Muscle of leg (tissue), 11 donors: ENCODE results near the gene EDA. TPM values are rescaled to one million over a fixed set of nuclear protein-coding genes. Genes with fewer than 3 reads are reported as not detected.

ENCODE experiments used
- DNase-seq: peaks from one replicate; pipeline ENCODE4 v3.0.0; 2013
- H3K27ac ChIP-seq: one replicate; pipeline ENCODE4 v1.5.1; 2013; ENCODE audit warnings: mild to moderate bottlenecking, low read length, control low read depth
- H3K27me3 ChIP-seq: one replicate; pipeline ENCODE4 v1.6.1; 2013; ENCODE audit warnings: low read length; ENCODE audit not compliant: control insufficient read depth, insufficient read depth
- H3K36me3 ChIP-seq: one replicate; pipeline ENCODE4 v1.6.1; 2013; ENCODE audit warnings: low read length; ENCODE audit not compliant: control insufficient read depth, insufficient read depth
- H3K4me1 ChIP-seq: one replicate; pipeline ENCODE4 v1.6.1; 2013; ENCODE audit warnings: low read length; ENCODE audit not compliant: control insufficient read depth, insufficient read depth
- H3K4me3 ChIP-seq: one replicate; pipeline ENCODE4 v1.5.1; 2013; ENCODE audit warnings: low read length, control low read depth
- H3K9me3 ChIP-seq: replicated peaks from 2 replicates; pipeline ENCODE4 v1.6.1; 2013; ENCODE audit warnings: low read depth, low read length; ENCODE audit not compliant: control insufficient read depth
- WGBS: methylation state at CpG from one replicate; pipeline ENCODE4 v1.1.5; 2013; ENCODE audit warnings: missing lambda C conversion rate; ENCODE audit not compliant: insufficient coverage; 5-methylcytosine and 5-hydroxymethylcytosine counted together
- polyA plus RNA-seq, 8 donors: library from polyadenylated mRNA; unstranded; fragments of 120-200 nt; gene quantifications; one replicate each; pipeline versions ENCODE4 v1.2.1 to v1.2.3, GENCODE V29; 2013; ENCODE audit warnings: inconsistent platforms in 1 of 8, low replicate concordance in 1 of 8; ENCODE audit not compliant: insufficient read length in 8 of 8, insufficient read depth in 1 of 8
- total RNA-seq: library from RNA; stranded (reverse); fragments of 120-200 nt; gene quantifications from one replicate; pipeline ENCODE4 v1.2.4, GENCODE V29; 2013

Gene EDA
- total and polyA plus RNA-seq, 9 donors = 12.3 to 29.5 (median 23.8) TPM

GRCh38 chrX:70046978-70047377 is 431.1 kb downstream of the EDA start:
- no peak overlapping the region for H3K27ac ChIP-seq
- no peaks in the 10 kb centered on the region for H3K4me1 ChIP-seq
- H3K36me3 ChIP-seq = no peaks in the 10 kb centered on the region
- no peak for DNase-seq
- peaks cover 13% of the 10 kb centered on the region for H3K27me3 ChIP-seq
- H3K9me3 ChIP-seq = no peaks in the 10 kb centered on the region
- no peak overlapping the region for H3K4me3 ChIP-seq

- H3K27me3 ChIP-seq = peaks cover 17% of the 10 kb centered on the region
- H3K4me3 ChIP-seq = no peak overlapping the region
- no peaks in the 10 kb centered on the region for H3K9me3 ChIP-seq
- no peak overlapping the region for H3K27ac ChIP-seq
- peaks cover 4% of the 10 kb centered on the region for H3K4me1 ChIP-seq
- 82% methylated on average over 3 of the region's 3 CpGs for WGBS
- no peak for DNase-seq
- H3K36me3 ChIP-seq = no peaks in the 10 kb centered on the region
These were observed 433.5 kb downstream of the EDA start for GRCh38 chrX:70049406-70049805.

- no peak within 1 kb of the TSS for H3K27ac ChIP-seq
- no peak within 1 kb of the TSS for H3K4me3 ChIP-seq
- DNase-seq = no peak
- peaks cover 4% of the 10 kb centered on the region for H3K4me1 ChIP-seq
- WGBS = 72% methylated on average over 3 of the region's 4 CpGs
- H3K9me3 ChIP-seq = no peaks in the 10 kb centered on the region
- H3K27me3 ChIP-seq = peaks cover 19% of the 10 kb centered on the region
- no peaks in the 10 kb centered on the region for H3K36me3 ChIP-seq
These were observed 434.0 kb downstream of the EDA start, which contains the start of gene AWAT2 for GRCh38 chrX:70049925-70050324. TSS of gene AWAT2 (minus strand) at chrX:70049938. CDS start at chrX:70049932, 6 bp downstream.

- no peaks in the 10 kb centered on the region for H3K9me3 ChIP-seq
- no peaks in the 10 kb centered on the region for H3K36me3 ChIP-seq
- peaks cover 23% of the 10 kb centered on the region for H3K27me3 ChIP-seq
- no peak overlapping the region for H3K27ac ChIP-seq
- 61% methylated on average over 7 of the region's 11 CpGs for WGBS
- peaks cover 4% of the 10 kb centered on the region for H3K4me1 ChIP-seq
- H3K4me3 ChIP-seq = no peak overlapping the region
- DNase-seq = no peak
These were observed 437.1 kb downstream of the EDA start for GRCh38 chrX:70052895-70053615.

GRCh38 chrX:70054391-70054790 is 438.5 kb downstream of the EDA start:
- peaks cover 23% of the 10 kb centered on the region for H3K27me3 ChIP-seq

GRCh38 chrX:70062076-70062475 is 446.2 kb downstream of the EDA start, which contains the start of gene OTUD6A:
TSS of gene OTUD6A (plus strand) at chrX:70062457. CDS start at chrX:70062525, 68 bp downstream.
- 89% methylated on average over 14 of the region's 14 CpGs for WGBS
- DNase-seq = no peak
- no peaks in the 10 kb centered on the region for H3K9me3 ChIP-seq

More at GRCh38 chrX:70054391-70054790, 438.5 kb downstream of the EDA start:
- Histone ChIP-seq H3K9me3 (no peaks in the 10 kb centered on the region), H3K4me3 (no peak overlapping the region), H3K27ac (no peak overlapping the region), H3K36me3 (no peaks in the 10 kb centered on the region), H3K4me1 (peaks cover 4% of the 10 kb centered on the region)
- DNase-seq = no peak
- WGBS = 74% methylated on average over 5 of the region's 5 CpGs

GRCh38 chrX:70062961-70063550 is 447.1 kb downstream of the EDA start:
- DNase-seq = no peak
- Histone ChIP-seq H3K9me3 (no peaks in the 10 kb centered on the region), H3K36me3 (no peaks in the 10 kb centered on the region), H3K4me3 (no peak overlapping the region), H3K27me3 (peaks cover 19% of the 10 kb centered on the region), H3K27ac (no peak overlapping the region), H3K4me1 (no peaks in the 10 kb centered on the region)
- WGBS = 84% methylated on average over 42 of the region's 52 CpGs

More at GRCh38 chrX:70062076-70062475, 446.2 kb downstream of the EDA start, which contains the start of gene OTUD6A:
- Histone ChIP-seq H3K27ac (no peak within 1 kb of the TSS), H3K4me3 (no peak within 1 kb of the TSS), H3K36me3 (no peaks in the 10 kb centered on the region), H3K4me1 (no peaks in the 10 kb centered on the region), H3K27me3 (peaks cover 16% of the 10 kb centered on the region)

- peaks cover 29% of the 10 kb centered on the region for H3K27me3 ChIP-seq
- H3K4me1 ChIP-seq = no peaks in the 10 kb centered on the region
- WGBS = 72% methylated on average over 7 of the region's 7 CpGs
- H3K4me3 ChIP-seq = no peak overlapping the region
- no peaks in the 10 kb centered on the region for H3K36me3 ChIP-seq
- no peaks in the 10 kb centered on the region for H3K9me3 ChIP-seq
- DNase-seq = no peak
- no peak overlapping the region for H3K27ac ChIP-seq
These were observed 450.7 kb downstream of the EDA start for GRCh38 chrX:70066646-70067045.

GRCh38 chrX:70079297-70079696 is 463.4 kb downstream of the EDA start:
- 60% methylated on average over 1 of the region's 5 CpGs for WGBS
- no peak overlapping the region for H3K27ac ChIP-seq
- H3K4me1 ChIP-seq = no peaks in the 10 kb centered on the region
- H3K9me3 ChIP-seq = no peaks in the 10 kb centered on the region
- peaks cover 18% of the 10 kb centered on the region for H3K27me3 ChIP-seq
- no peak for DNase-seq
- H3K36me3 ChIP-seq = no peaks in the 10 kb centered on the region
- H3K4me3 ChIP-seq = no peak overlapping the region

- no CpG with 5 or more reads among the region's 3 CpGs for WGBS
- no peaks in the 10 kb centered on the region for H3K4me1 ChIP-seq
- H3K27me3 ChIP-seq = peaks cover 18% of the 10 kb centered on the region
These were observed 464.0 kb downstream of the EDA start for GRCh38 chrX:70079870-70080269.

More at GRCh38 chrX:70079870-70080269, 464.0 kb downstream of the EDA start:
- Histone ChIP-seq H3K27ac (no peak overlapping the region), H3K36me3 (no peaks in the 10 kb centered on the region), H3K4me3 (no peak overlapping the region), H3K9me3 (no peaks in the 10 kb centered on the region)
- DNase-seq = no peak
